Duodenal mucosa (tissue), 2 donors: ENCODE data around the gene HSD11B2.
A peak's percentile ranks its signal among the peaks of the same experiment; 100 is the strongest.

ENCODE experiments used
- H3K27ac ChIP-seq: one replicate; pipeline ENCODE4 v1.7.0; 2013; ENCODE audit warnings: low read depth, low read length
- H3K27me3 ChIP-seq, 2 donors: one replicate each; pipeline ENCODE4 v1.7.0; 2013; ENCODE audit warnings: low read length in 2 of 2, control low read depth in 1 of 2; ENCODE audit not compliant: insufficient read depth in 2 of 2, control insufficient read depth in 1 of 2
- H3K36me3 ChIP-seq, 2 donors: one replicate each; pipeline ENCODE4 v1.7.0; 2013; ENCODE audit warnings: low read length in 2 of 2, control low read depth in 1 of 2; ENCODE audit not compliant: insufficient read depth in 2 of 2, control insufficient read depth in 1 of 2
- H3K4me1 ChIP-seq, 2 donors: one replicate each; pipeline ENCODE4 v1.7.0; 2013; ENCODE audit warnings: low read length in 2 of 2, control low read depth in 1 of 2; ENCODE audit not compliant: insufficient read depth in 2 of 2, control insufficient read depth in 1 of 2
- H3K4me3 ChIP-seq, 2 donors: one replicate each; pipeline ENCODE4 v1.7.0; 2013; ENCODE audit warnings: low read length in 2 of 2, low read depth in 1 of 2
- H3K9ac ChIP-seq, 2 donors: one replicate each; pipeline ENCODE4 v1.7.0; 2013; ENCODE audit warnings: low read length in 2 of 2, low read depth in 1 of 2
- H3K9me3 ChIP-seq, 2 donors: one replicate each; pipeline ENCODE4 v1.7.0; 2013; ENCODE audit warnings: low read length in 2 of 2, control low read depth in 1 of 2; ENCODE audit not compliant: control insufficient read depth in 1 of 2

The HSD11B2 gene

DNA sequence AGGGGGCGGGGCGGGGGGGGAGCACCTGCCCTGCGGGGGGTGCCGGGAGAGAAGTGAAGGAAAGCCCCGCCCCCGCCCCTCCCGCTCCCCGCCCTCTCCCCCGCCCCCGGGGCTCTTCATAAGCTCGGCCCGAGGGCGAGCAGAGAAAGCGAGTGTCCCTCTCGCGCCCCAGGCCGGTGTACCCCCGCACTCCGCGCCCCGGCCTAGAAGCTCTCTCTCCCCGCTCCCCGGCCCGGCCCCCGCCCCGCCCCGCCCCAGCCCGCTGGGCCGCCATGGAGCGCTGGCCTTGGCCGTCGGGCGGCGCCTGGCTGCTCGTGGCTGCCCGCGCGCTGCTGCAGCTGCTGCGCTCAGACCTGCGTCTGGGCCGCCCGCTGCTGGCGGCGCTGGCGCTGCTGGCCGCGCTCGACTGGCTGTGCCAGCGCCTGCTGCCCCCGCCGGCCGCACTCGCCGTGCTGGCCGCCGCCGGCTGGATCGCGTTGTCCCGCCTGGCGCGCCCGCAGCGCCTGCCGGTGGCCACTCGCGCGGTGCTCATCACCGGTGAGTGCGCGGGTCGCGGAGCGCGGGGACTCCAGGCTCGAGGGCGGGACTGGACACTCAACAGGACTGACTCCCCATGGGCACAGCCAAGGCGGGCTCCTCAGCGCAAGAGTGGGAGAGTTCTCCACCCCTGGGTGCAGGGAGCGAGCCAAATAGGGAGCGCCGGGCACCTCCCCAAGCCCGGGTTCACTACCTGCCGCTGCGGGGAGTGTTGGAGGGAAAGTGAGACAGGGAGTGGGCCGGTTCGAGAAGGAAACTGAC, at the start of gene HSD11B2:
Gene HSD11B2 (plus strand): TSS at position 145 of the 798 bp plus-strand sequence. CDS start 128 bp downstream, at position 273.
- H3K9ac ChIP-seq, result peak within 1 kb of the TSS; percentile 94 to 98
- peak within 1 kb of the TSS; percentile 77 to 82 for H3K4me3 ChIP-seq
- H3K9me3 ChIP-seq, result no peaks in the 10 kb centered on the region
- no peaks in the 10 kb centered on the region for H3K27me3 ChIP-seq
- peaks cover 6 to 8% of the 10 kb centered on the region in 2 donors for H3K36me3 ChIP-seq
- peaks cover 30 to 38% of the 10 kb centered on the region in 2 donors for H3K4me1 ChIP-seq
- H3K27ac ChIP-seq, result peak within 1 kb of the TSS; percentile 97

DNA sequence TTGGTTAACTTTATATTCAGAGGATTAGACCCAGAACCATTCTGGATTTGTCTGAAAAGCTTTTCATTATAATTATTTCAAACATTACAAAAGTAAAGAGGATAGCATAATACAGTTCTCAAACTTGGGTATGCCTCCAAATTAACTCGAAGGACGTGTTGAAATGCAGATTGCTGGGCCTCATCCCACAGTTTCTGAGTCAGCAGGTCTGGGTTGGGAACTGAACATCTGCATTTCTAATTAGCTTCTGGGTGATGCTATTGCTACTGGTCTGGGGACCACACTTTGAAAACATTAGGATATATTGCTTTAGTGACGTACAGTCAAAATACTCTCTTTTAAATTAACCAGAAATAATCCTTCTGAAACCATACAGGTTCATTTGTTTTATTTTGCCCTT, 47.6 kb upstream of the HSD11B2 start:
- H3K4me3 ChIP-seq, result no peak overlapping the region
- no peak overlapping the region for H3K9ac ChIP-seq
- no peaks in the 10 kb centered on the region for H3K9me3 ChIP-seq
- no peak overlapping the region for H3K27ac ChIP-seq
- no peaks in the 10 kb centered on the region for H3K27me3 ChIP-seq
- H3K4me1 ChIP-seq, result no peaks in the 10 kb centered on the region
- H3K36me3 ChIP-seq, result no peaks in the 10 kb centered on the region

DNA sequence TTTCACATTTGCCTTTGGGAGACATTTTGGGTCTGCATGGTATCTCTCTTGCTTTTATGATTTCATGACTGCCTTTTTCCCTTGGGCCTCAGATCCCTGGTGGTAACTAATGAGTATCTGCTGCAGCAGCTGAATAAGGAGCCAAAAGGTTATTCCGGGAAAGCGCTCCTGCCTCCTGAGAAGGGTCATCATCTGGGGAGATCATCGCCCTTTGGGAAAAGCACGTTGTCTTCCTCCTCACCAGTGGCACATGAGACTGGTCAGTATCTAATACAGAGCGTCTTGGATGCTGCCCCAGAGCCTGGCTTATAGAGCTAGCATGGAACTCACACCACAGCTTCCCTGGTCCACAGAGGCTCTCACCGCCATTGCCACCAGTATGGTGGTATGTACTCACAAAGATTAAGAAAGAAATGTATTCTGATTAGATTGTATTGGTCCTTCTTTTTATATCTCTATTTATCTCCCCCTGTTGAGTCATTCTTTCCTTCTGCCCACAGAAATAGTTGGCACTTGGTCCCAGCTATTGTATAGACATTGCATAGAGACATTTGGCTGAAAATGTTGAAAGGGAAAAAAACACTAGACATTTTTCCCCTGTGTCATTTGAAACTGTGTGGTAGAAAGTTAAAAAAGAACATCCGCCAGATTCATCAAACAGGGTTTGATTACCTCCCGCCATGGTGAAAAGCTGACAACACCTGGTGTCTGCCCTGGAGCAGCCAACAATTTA, 46.0 kb upstream of the HSD11B2 start:
- Histone ChIP-seq H3K27me3 (no peaks in the 10 kb centered on the region), H3K9ac (no peak overlapping the region), H3K36me3 (no peaks in the 10 kb centered on the region), H3K27ac (no peak overlapping the region), H3K4me1 (peaks cover 0 to 4% of the 10 kb centered on the region in 2 donors), H3K4me3 (no peak overlapping the region), H3K9me3 (no peaks in the 10 kb centered on the region)

DNA sequence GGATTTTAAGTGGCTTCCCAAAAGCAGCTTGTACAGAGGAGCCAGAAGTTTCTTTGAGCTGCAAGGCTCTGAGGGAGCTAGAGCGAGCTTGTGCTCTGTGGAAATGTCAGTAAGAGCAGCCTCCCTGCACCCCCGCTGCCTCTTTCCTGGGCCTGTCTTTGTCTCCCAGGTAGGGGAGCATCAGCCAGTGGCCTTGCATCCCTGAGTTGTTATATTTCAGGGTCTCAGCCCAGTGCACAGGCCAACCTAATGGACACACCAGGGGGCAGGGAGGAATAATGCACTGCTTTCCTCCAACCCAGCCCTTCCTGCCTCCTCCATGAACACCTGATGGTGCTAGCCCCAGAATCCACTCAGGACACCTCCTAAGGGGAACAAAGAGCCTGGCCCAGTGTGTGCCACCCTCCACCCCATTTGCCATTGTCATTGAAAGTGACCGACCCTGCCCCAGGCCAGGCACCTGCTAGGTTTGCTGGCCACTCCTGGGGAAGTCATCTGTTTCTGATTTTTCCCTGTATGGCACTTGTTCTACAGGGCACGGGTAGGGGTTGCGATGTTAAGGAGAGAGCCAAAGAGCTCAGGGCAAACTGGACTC, 44.0 kb upstream of the HSD11B2 start:
- Histone ChIP-seq H3K9me3 (no peaks in the 10 kb centered on the region), H3K27me3 (no peaks in the 10 kb centered on the region), H3K9ac (no peak overlapping the region), H3K27ac (no peak overlapping the region), H3K4me3 (no peak overlapping the region), H3K36me3 (no peaks in the 10 kb centered on the region), H3K4me1 (peaks cover 0 to 20% of the 10 kb centered on the region in 2 donors)

DNA sequence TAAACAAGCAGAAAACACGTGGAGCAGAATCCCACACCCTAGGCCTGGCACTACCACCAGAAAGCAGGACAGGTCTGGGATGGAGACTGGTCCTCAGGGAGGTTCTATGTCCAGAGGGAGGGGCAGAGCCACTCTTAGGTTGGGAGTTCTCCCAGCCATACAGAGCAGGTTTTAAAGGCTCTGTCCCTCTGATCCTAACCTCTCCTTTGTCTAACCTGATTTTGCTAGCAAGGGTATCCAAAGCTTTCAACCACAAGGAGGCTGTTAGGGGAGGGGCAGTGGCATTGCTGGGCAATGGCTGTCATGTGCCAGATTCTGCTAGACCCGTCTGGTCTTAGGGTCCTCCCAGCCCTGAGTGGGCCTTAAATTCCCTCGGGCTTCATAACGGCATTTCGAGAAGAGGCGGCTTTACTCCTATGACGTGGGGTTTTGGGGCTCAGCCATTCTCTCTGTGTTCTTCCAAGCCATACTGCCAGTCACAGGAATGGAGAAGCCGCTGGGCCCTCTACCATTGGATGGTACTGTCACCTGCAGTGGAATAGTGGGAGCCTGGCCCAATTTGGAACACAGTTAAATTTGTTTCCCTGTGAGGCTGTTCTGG, 43.3 kb upstream of the HSD11B2 start:
- Histone ChIP-seq H3K9me3 (no peaks in the 10 kb centered on the region), H3K36me3 (no peaks in the 10 kb centered on the region), H3K27me3 (no peaks in the 10 kb centered on the region), H3K4me3 (no peak overlapping the region), H3K9ac (no peak overlapping the region), H3K27ac (no peak overlapping the region), H3K4me1 (peaks cover 0 to 26% of the 10 kb centered on the region in 2 donors)

DNA sequence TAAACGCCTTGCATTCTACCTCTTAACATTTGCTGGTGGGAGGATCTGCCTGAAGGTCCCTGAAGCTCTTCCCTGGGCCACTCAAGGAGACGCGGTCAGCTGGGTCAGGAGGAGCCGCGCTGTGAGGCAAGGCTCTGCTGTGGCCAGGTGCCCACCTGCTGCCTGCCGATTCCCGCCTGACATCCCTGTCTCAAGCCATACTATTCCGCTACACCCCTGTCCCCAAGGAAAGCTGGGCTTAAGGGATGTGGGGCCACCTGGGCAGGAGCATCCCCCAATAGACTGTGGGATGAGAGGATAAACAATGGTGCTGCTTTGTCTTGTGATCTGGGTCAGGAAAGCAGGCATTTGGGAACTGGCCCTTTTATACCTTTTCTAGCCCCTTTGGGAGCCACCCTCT, 42.7 kb upstream of the HSD11B2 start:
- H3K27ac ChIP-seq, result no peak overlapping the region
- no peaks in the 10 kb centered on the region for H3K9me3 ChIP-seq
- H3K4me3 ChIP-seq, result no peak overlapping the region
- no peaks in the 10 kb centered on the region for H3K27me3 ChIP-seq
- no peak overlapping the region for H3K9ac ChIP-seq
- H3K4me1 ChIP-seq, result peaks cover 0 to 32% of the 10 kb centered on the region in 2 donors
- no peaks in the 10 kb centered on the region for H3K36me3 ChIP-seq

DNA sequence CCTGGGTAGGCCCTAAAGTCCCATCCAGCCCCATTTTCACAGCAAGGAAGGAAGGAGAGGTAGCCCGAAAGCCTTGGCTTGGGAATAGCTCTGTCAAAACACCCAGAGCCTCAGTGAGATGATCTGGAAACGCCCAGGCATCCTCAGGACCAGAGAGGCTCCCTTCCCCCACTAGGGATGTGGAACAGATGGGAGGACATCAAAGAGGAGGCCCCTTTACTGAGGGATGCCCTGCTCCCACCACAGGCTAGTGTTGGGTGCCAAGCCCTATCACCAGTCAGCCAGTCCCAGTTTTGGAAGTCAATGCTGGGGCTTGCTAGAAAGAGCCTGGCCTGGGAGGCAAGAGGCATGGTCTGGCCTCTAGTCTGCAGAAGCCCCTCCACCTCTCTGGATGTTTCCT, 42.3 kb upstream of the HSD11B2 start:
- H3K9me3 ChIP-seq, result no peaks in the 10 kb centered on the region
- peaks cover under 1 to 32% of the 10 kb centered on the region in 2 donors for H3K4me1 ChIP-seq
- no peak overlapping the region for H3K27ac ChIP-seq
- H3K36me3 ChIP-seq, result no peaks in the 10 kb centered on the region
- no peak overlapping the region for H3K4me3 ChIP-seq
- H3K9ac ChIP-seq, result no peak overlapping the region
- no peaks in the 10 kb centered on the region for H3K27me3 ChIP-seq

DNA sequence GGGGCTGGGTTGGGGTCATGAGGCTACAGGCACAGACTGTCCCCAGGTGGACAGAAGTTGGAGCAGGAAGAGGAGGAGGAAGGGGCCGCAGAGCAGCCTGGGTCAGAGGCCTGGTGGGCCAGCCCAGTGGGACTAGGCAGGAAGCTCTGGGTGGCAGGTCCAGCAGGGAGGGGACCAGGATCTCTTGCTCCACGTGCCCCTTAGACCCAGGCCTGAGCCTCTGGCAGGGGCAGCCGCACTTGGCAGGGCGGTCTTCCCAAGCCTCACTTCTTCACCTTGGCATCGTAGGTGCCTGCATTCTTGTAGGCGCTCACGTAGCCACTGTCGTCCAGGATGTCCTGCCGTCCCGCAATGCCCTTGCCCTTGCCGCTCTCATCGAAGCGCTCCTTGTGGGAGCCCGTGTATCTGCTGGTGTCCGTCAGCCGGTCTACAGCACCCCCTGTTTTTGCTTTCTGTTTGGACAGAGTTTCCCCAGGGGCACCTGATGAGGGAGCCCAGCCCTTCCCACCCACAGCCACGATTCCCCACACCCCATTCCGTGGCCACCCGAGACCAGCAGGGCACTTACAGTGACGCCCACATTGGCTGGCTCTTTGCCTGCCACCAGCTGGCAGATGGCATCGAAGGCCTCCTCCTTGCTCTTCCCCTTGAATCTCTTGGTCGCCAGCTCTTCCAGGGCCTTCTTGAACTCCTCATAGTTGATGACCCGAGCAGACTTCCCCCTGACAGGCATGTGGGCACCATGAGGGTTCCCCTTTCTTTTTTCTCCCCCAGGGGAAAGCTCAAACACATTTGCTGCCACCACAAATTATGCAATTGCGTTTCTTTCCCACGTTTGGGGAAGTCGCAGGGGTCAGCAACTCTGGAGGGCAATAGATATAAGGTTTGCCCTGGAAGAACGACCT, 40.8 kb upstream of the HSD11B2 start:
- Histone ChIP-seq H3K9me3 (no peaks in the 10 kb centered on the region), H3K36me3 (no peaks in the 10 kb centered on the region), H3K4me3 (no peak overlapping the region), H3K9ac (no peak overlapping the region), H3K4me1 (peaks cover 9 to 42% of the 10 kb centered on the region in 2 donors), H3K27ac (no peak overlapping the region), H3K27me3 (peaks cover 0 to 3% of the 10 kb centered on the region in 2 donors)

DNA sequence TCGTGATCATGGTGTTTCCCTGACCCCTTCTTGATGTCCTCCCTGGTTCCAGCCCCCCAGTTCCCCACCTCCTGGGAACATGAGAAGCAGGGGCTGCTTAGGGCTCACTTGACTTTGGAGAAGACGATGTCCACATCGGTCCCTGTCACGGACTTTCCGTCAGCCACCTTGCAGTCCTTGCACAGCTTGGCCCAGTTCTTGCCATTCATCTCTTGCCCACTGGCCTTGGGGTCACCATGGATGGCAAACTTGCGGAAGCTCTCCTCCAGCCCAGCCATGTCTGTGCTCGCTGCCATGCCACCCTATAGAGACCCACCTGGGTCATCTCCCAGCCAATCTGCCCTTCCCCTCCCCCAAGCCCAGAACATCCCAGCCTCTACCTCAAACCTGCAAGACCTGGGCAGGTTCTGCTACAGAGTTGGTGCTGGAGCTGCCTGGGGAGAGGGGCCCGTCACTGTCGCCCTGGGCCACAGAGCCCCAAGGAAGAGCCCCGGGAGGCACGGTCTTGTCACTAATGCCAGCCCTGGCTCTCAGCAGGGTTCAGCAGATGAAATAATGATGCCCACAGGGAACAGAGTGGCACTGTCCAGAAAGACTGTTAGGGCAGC, 40.0 kb upstream of the HSD11B2 start:
- no peak overlapping the region for H3K27ac ChIP-seq
- H3K4me3 ChIP-seq, result no peak overlapping the region
- peaks cover 17 to 50% of the 10 kb centered on the region in 2 donors for H3K4me1 ChIP-seq
- no peaks in the 10 kb centered on the region for H3K36me3 ChIP-seq
- no peak overlapping the region for H3K9ac ChIP-seq
- H3K9me3 ChIP-seq, result no peaks in the 10 kb centered on the region
- H3K27me3 ChIP-seq, result peaks cover 0 to 3% of the 10 kb centered on the region in 2 donors
